Measurements from ENCODE around the gene ZNF664.

ZNF664 gene

DNA sequence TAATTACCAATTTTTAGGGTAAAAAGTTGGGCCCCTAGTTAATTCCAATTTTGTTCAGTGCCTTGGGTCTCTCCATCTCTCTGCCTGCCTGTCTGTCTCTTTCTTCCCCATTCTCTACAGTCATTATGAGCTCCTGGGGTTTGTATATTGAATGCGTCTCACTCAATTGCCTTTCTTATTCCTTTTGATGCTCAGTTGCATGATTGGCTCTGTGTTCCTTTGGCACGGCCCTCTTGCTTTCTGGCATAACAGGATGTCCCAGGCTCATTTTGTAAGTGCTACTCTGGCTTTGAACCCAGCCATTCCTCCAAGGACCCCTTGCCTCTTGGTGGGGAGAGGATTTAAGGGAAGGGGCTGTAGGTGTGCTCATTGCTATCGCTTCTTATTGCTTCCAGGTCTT lies 35.6 kb downstream of the ZNF664 start:
- Histone ChIP-seq H3K4ac (ENCODE audit: low read length) (no peak overlapping the region), H3K14ac (ENCODE audit: low read length) (no peak overlapping the region), H3K27me3 (ENCODE audit: control insufficient read depth in 3 of 3, insufficient read depth in 3 of 3, low read depth in 1 of 3, low read length in 3 of 3) (no peaks in the 10 kb centered on the region), H4K91ac (ENCODE audit: low read depth, low read length, poor library complexity) (no peak overlapping the region), H2AK5ac (ENCODE audit: low read depth, low read length) (no peak overlapping the region), H3K4me3 (ENCODE audit: low read length in 2 of 2) (no peak overlapping the region), H3K4me1 (ENCODE audit: control insufficient read depth in 2 of 2, insufficient read depth in 1 of 2, low read depth in 1 of 2, low read length in 2 of 2) (peaks cover 17 to 23% of the 10 kb centered on the region in 2 donors), H2BK12ac (ENCODE audit: low read length) (no peak overlapping the region), H3K23ac (ENCODE audit: low read depth, low read length, poor library complexity) (no peak overlapping the region), H3K36me3 (replicated peaks in 1 of 2; ENCODE audit: control insufficient read depth in 2 of 2, insufficient read depth in 2 of 2, low read length in 2 of 2) (peaks cover 27 to 82% of the 10 kb centered on the region in 2 donors), H2BK15ac (ENCODE audit: low read length) (no peak overlapping the region), H2BK5ac (ENCODE audit: low read length) (no peak overlapping the region), H3K79me1 (ENCODE audit: low read depth, low read length) (peaks cover 2% of the 10 kb centered on the region), H3K9me3 (replicated peaks in 1 of 2; ENCODE audit: control insufficient read depth in 2 of 2, insufficient read depth in 1 of 2, low read depth in 1 of 2, low read length in 2 of 2) (no peaks in the 10 kb centered on the region), H3K18ac (ENCODE audit: low read length) (no peak overlapping the region), H3K9ac (ENCODE audit: low read depth, low read length, poor library complexity) (no peak overlapping the region), H3K4me2 (ENCODE audit: insufficient read depth, low read length, poor library complexity, severe bottlenecking) (no peak overlapping the region), H4K8ac (ENCODE audit: low read depth, low read length) (no peak overlapping the region), H2AFZ (ENCODE audit: low read length) (no peak overlapping the region), H2BK120ac (ENCODE audit: low read depth, low read length) (no peak overlapping the region), H3K27ac (replicated peaks; ENCODE audit: low read length) (no peak overlapping the region)
- DNase-seq (ENCODE audit: low spot score), result no peak
- WGBS, 2 donors (ENCODE audit: extremely low coverage in 2 of 2, insufficient read length in 2 of 2, insufficient replicate concordance in 1 of 2), result no CpG with 5 or more reads among the region's 3 CpGs

DNA sequence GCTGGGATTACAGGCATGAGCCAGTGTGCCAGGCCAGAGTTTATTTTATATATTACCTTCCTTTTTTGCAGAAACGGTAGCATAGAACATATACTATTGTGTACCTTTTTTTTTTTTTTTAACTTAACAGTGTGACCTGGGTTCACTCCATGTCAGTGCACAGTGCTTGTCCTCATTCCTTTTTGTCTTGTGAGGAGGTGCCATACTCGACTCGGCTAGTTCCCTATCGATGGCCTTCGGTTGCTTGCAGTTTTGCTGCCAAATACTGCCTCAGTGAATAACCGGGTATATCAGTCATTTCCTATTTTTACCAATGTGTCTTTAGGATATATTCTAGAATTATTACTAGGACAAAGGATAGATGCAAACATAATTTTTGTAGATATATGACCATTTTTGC lies 36.8 kb downstream of the ZNF664 start:
- Histone ChIP-seq H3K9ac (ENCODE audit: low read depth, low read length, poor library complexity) (peak overlapping the region; percentile 60), H3K4me1 (ENCODE audit: control insufficient read depth in 2 of 2, insufficient read depth in 1 of 2, low read depth in 1 of 2, low read length in 2 of 2) (peaks cover 15 to 23% of the 10 kb centered on the region in 2 donors), H2AFZ (ENCODE audit: low read length) (no peak overlapping the region), H3K4me3 (ENCODE audit: low read length in 2 of 2) (no peak overlapping the region), H2BK5ac (ENCODE audit: low read length) (no peak overlapping the region), H2BK120ac (ENCODE audit: low read depth, low read length) (no peak overlapping the region), H2AK5ac (ENCODE audit: low read depth, low read length) (no peak overlapping the region), H3K79me1 (ENCODE audit: low read depth, low read length) (peaks cover 2% of the 10 kb centered on the region), H3K27me3 (ENCODE audit: control insufficient read depth in 3 of 3, insufficient read depth in 3 of 3, low read depth in 1 of 3, low read length in 3 of 3) (no peaks in the 10 kb centered on the region), H2BK15ac (ENCODE audit: low read length) (no peak overlapping the region), H3K14ac (ENCODE audit: low read length) (no peak overlapping the region), H3K9me3 (replicated peaks in 1 of 2; ENCODE audit: control insufficient read depth in 2 of 2, insufficient read depth in 1 of 2, low read depth in 1 of 2, low read length in 2 of 2) (no peaks in the 10 kb centered on the region), H4K8ac (ENCODE audit: low read depth, low read length) (no peak overlapping the region), H3K4ac (ENCODE audit: low read length) (no peak overlapping the region), H3K27ac (replicated peaks; ENCODE audit: low read length) (no peak overlapping the region), H3K18ac (ENCODE audit: low read length) (no peak overlapping the region), H3K23ac (ENCODE audit: low read depth, low read length, poor library complexity) (no peak overlapping the region), H3K36me3 (replicated peaks in 1 of 2; ENCODE audit: control insufficient read depth in 2 of 2, insufficient read depth in 2 of 2, low read length in 2 of 2) (peaks cover 23 to 82% of the 10 kb centered on the region in 2 donors), H4K91ac (ENCODE audit: low read depth, low read length, poor library complexity) (no peak overlapping the region), H2BK12ac (ENCODE audit: low read length) (no peak overlapping the region), H3K4me2 (ENCODE audit: insufficient read depth, low read length, poor library complexity, severe bottlenecking) (no peak overlapping the region)
- no peak for DNase-seq (ENCODE audit: low spot score)
- no CpG with 5 or more reads among the region's 6 CpGs for WGBS, 2 donors (ENCODE audit: extremely low coverage in 2 of 2, insufficient read length in 2 of 2, insufficient replicate concordance in 1 of 2)

DNA sequence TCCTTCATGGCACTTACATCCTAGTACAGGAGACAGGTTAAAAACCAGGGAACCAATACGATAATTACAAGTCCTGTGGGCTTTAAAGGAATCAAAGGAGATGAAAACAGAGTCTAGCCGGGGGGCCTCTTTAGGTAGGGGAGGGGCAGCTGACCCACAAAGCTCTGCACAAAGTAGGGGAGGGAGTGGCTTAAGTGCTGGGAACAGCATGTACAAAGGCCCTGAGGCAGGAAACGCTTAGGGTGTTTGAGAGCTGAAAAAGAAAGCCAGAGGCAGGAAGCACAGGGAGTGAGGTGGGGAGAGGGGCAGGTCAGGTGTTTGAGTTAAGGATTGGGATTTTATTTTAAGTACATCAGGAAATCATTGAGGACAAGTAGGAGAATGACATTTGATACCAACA lies 37.7 kb downstream of the ZNF664 start:
- Histone ChIP-seq H3K4ac (ENCODE audit: low read length) (no peak overlapping the region), H3K36me3 (replicated peaks in 1 of 2; ENCODE audit: control insufficient read depth in 2 of 2, insufficient read depth in 2 of 2, low read length in 2 of 2) (peaks cover 21 to 83% of the 10 kb centered on the region in 2 donors), H3K9me3 (replicated peaks in 1 of 2; ENCODE audit: control insufficient read depth in 2 of 2, insufficient read depth in 1 of 2, low read depth in 1 of 2, low read length in 2 of 2) (no peaks in the 10 kb centered on the region), H2AK5ac (ENCODE audit: low read depth, low read length) (no peak overlapping the region), H3K4me2 (ENCODE audit: insufficient read depth, low read length, poor library complexity, severe bottlenecking) (no peak overlapping the region), H3K4me1 (ENCODE audit: control insufficient read depth in 2 of 2, insufficient read depth in 1 of 2, low read depth in 1 of 2, low read length in 2 of 2) (peaks cover 15 to 23% of the 10 kb centered on the region in 2 donors), H3K27ac (replicated peaks; ENCODE audit: low read length) (no peak overlapping the region), H3K27me3 (ENCODE audit: control insufficient read depth in 3 of 3, insufficient read depth in 3 of 3, low read depth in 1 of 3, low read length in 3 of 3) (no peaks in the 10 kb centered on the region), H3K79me1 (ENCODE audit: low read depth, low read length) (peaks cover 2% of the 10 kb centered on the region), H2BK5ac (ENCODE audit: low read length) (no peak overlapping the region), H3K4me3 (ENCODE audit: low read length in 2 of 2) (no peak overlapping the region), H4K91ac (ENCODE audit: low read depth, low read length, poor library complexity) (no peak overlapping the region), H2BK120ac (ENCODE audit: low read depth, low read length) (no peak overlapping the region), H3K18ac (ENCODE audit: low read length) (no peak overlapping the region), H2BK15ac (ENCODE audit: low read length) (no peak overlapping the region), H2AFZ (ENCODE audit: low read length) (no peak overlapping the region), H3K9ac (ENCODE audit: low read depth, low read length, poor library complexity) (no peak overlapping the region), H2BK12ac (ENCODE audit: low read length) (no peak overlapping the region), H3K23ac (ENCODE audit: low read depth, low read length, poor library complexity) (no peak overlapping the region), H3K14ac (ENCODE audit: low read length) (no peak overlapping the region), H4K8ac (ENCODE audit: low read depth, low read length) (no peak overlapping the region)
- no CpG with 5 or more reads among the region's 3 CpGs for WGBS, 2 donors (ENCODE audit: extremely low coverage in 2 of 2, insufficient read length in 2 of 2, insufficient replicate concordance in 1 of 2)
- DNase-seq (ENCODE audit: low spot score), result no peak

GRCh38 chr12:124011435-124012115 lies 38.6 kb downstream of the ZNF664 start:
- no peak overlapping the region for H2BK120ac ChIP-seq (ENCODE audit: low read depth, low read length)
- no peaks in the 10 kb centered on the region for H3K27me3 ChIP-seq (ENCODE audit: control insufficient read depth in 3 of 3, insufficient read depth in 3 of 3, low read depth in 1 of 3, low read length in 3 of 3)
- H3K23ac ChIP-seq (ENCODE audit: low read depth, low read length, poor library complexity), result no peak overlapping the region
- DNase-seq (ENCODE audit: low spot score), result no peak
- H3K4me3 ChIP-seq (ENCODE audit: low read length in 2 of 2), result no peak overlapping the region
- no peak overlapping the region for H4K8ac ChIP-seq (ENCODE audit: low read depth, low read length)
- H2BK5ac ChIP-seq (ENCODE audit: low read length), result no peak overlapping the region
- H2BK12ac ChIP-seq (ENCODE audit: low read length), result no peak overlapping the region
- H2AK5ac ChIP-seq (ENCODE audit: low read depth, low read length), result no peak overlapping the region
- H3K79me1 ChIP-seq (ENCODE audit: low read depth, low read length), result peaks cover 2% of the 10 kb centered on the region
- H3K4me1 ChIP-seq (ENCODE audit: control insufficient read depth in 2 of 2, insufficient read depth in 1 of 2, low read depth in 1 of 2, low read length in 2 of 2), result peaks cover 12 to 21% of the 10 kb centered on the region in 2 donors
- H3K27ac ChIP-seq (replicated peaks; ENCODE audit: low read length), result no peak overlapping the region
- H3K9me3 ChIP-seq (replicated peaks in 1 of 2; ENCODE audit: control insufficient read depth in 2 of 2, insufficient read depth in 1 of 2, low read depth in 1 of 2, low read length in 2 of 2), result no peaks in the 10 kb centered on the region
- no peak overlapping the region for H3K18ac ChIP-seq (ENCODE audit: low read length)
- H3K14ac ChIP-seq (ENCODE audit: low read length), result no peak overlapping the region
- H3K36me3 ChIP-seq (replicated peaks in 1 of 2; ENCODE audit: control insufficient read depth in 2 of 2, insufficient read depth in 2 of 2, low read length in 2 of 2), result peaks cover 21 to 79% of the 10 kb centered on the region in 2 donors
- H3K4me2 ChIP-seq (ENCODE audit: insufficient read depth, low read length, poor library complexity, severe bottlenecking), result no peak overlapping the region
- no peak overlapping the region for H4K91ac ChIP-seq (ENCODE audit: low read depth, low read length, poor library complexity)
- H2AFZ ChIP-seq (ENCODE audit: low read length), result no peak overlapping the region
- no peak overlapping the region for H3K9ac ChIP-seq (ENCODE audit: low read depth, low read length, poor library complexity)
- no peak overlapping the region for H2BK15ac ChIP-seq (ENCODE audit: low read length)
- no CpG with 5 or more reads among the region's 8 CpGs for WGBS, 2 donors (ENCODE audit: extremely low coverage in 2 of 2, insufficient read length in 2 of 2, insufficient replicate concordance in 1 of 2)
- H3K4ac ChIP-seq (ENCODE audit: low read length), result no peak overlapping the region

Measured in neuronal stem cell (in vitro differentiated cells).